ENCODE measurements around the gene CDKAL1. TPM values are rescaled to one million over a fixed set of nuclear protein-coding genes. Genes with fewer than 3 reads are reported as not detected.

The CDKAL1 gene
- total RNA-seq, 6 experiments from 2014 or later, result 9.2 to 14.3 (median 11.9) TPM

GRCh38 chr6:21137700-21138335, 603.6 kb downstream of the CDKAL1 start:
- Mint-ChIP-seq H3K9me3 (no peaks in the 10 kb centered on the region), H3K27ac (no peak overlapping the region), H3K36me3 (ENCODE audit: low read depth) (peaks cover 10% of the 10 kb centered on the region; the same call in 1 of the 2 replicates), H3K27me3 (ENCODE audit: insufficient read depth) (peaks cover 2% of the 10 kb centered on the region; the same call in 1 of the 2 replicates), H3K4me1 (ENCODE audit: low read depth) (peaks cover 12% of the 10 kb centered on the region), H3K4me3 (no peak overlapping the region)
- DNase-seq, result no peak
- no peak for TF ChIP-seq CTCF (IDR thresholded peaks at IDR 0.05)

- Mint-ChIP-seq H3K4me3 (no peak overlapping the region), H3K36me3 (ENCODE audit: low read depth) (peaks cover 10% of the 10 kb centered on the region; the same call in 1 of the 2 replicates), H3K27me3 (ENCODE audit: insufficient read depth) (peaks cover 2% of the 10 kb centered on the region; the same call in 1 of the 2 replicates), H3K27ac (no peak overlapping the region), H3K9me3 (no peaks in the 10 kb centered on the region), H3K4me1 (ENCODE audit: low read depth) (peaks cover 12% of the 10 kb centered on the region)
- DNase-seq, result no peak
- no peak for TF ChIP-seq CTCF (IDR thresholded peaks at IDR 0.05)
These were observed 604.2 kb downstream of the CDKAL1 start for GRCh38 chr6:21138336-21139069.

- no peak for DNase-seq
- H3K4me3 Mint-ChIP-seq, result no peak overlapping the region
- peaks cover 12% of the 10 kb centered on the region for H3K4me1 Mint-ChIP-seq (ENCODE audit: low read depth)
- H3K36me3 Mint-ChIP-seq (ENCODE audit: low read depth), result peaks cover 10% of the 10 kb centered on the region; the same call in 1 of the 2 replicates
- no peak for TF ChIP-seq CTCF (IDR thresholded peaks at IDR 0.05)
- H3K9me3 Mint-ChIP-seq, result no peaks in the 10 kb centered on the region
- no peaks in the 10 kb centered on the region; the same call in 1 of the 2 replicates for H3K27me3 Mint-ChIP-seq (ENCODE audit: insufficient read depth)
- no peak overlapping the region for H3K27ac Mint-ChIP-seq
These were observed 606.7 kb downstream of the CDKAL1 start for GRCh38 chr6:21140966-21141365.

GRCh38 chr6:21141616-21142303, 607.5 kb downstream of the CDKAL1 start:
- Mint-ChIP-seq H3K27me3 (ENCODE audit: insufficient read depth) (no peaks in the 10 kb centered on the region; the same call in 1 of the 2 replicates), H3K4me3 (no peak overlapping the region), H3K36me3 (ENCODE audit: low read depth) (peaks cover 10% of the 10 kb centered on the region; the same call in 1 of the 2 replicates), H3K9me3 (no peaks in the 10 kb centered on the region), H3K27ac (no peak overlapping the region), H3K4me1 (ENCODE audit: low read depth) (peaks cover 12% of the 10 kb centered on the region)
- no peak for TF ChIP-seq CTCF (IDR thresholded peaks at IDR 0.05)
- no peak for DNase-seq

- TF ChIP-seq CTCF (IDR thresholded peaks at IDR 0.05), result no peak
- Mint-ChIP-seq H3K27ac (no peak overlapping the region), H3K4me3 (no peak overlapping the region), H3K27me3 (ENCODE audit: insufficient read depth) (no peaks in the 10 kb centered on the region; the same call in 1 of the 2 replicates), H3K9me3 (no peaks in the 10 kb centered on the region), H3K36me3 (ENCODE audit: low read depth) (peaks cover 10% of the 10 kb centered on the region; the same call in 1 of the 2 replicates), H3K4me1 (ENCODE audit: low read depth) (peaks cover 12% of the 10 kb centered on the region)
- no peak for DNase-seq
These were observed 608.5 kb downstream of the CDKAL1 start for GRCh38 chr6:21142741-21143140.
